ENCODE results near the gene GRM8.

GRM8 gene

DNA sequence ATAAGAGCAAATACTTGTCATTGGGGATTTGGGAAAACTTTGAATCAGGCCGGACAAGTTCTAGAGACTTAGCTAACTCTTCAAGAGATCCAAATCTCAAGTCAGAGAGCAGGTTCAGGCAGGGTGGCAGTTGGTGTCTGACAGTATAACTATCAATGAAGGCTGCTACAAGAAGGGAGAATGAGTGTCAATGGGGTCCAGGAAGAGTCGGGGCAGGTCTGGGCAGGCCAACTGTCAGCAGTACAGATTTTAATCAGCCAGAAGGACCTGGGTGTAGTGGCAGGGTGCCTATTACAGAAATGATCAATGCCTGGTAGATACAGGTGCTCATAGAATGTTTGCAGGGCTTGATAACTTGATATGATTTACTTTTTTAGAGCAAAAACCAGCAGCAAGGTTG, 751.1 kb downstream of the GRM8 start:
- no peak for DNase-seq (ENCODE audit: low spot score)

DNA sequence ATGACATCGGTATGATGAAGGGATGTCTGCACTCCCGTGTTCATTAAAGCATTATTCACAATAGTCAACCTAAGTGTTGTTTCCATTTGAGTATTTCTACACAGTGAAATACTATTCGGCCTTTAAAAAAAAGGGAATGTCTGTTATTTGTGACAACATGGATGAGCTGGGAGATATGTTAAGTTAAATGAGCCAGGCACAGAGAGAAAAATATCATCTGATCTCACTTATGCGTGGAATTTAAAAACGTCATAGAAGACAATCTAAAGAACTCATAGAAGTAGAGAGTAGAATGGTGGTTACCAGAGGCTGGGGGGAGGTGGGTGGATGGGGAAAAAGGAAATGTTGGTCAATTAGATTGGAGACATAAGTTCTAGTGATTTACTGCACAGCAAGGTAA, 753.3 kb downstream of the GRM8 start:
- DNase-seq (ENCODE audit: low spot score), result no peak

GRCh38 chr7:126495733-126496132, 757.0 kb downstream of the GRM8 start:
- no peak for DNase-seq (ENCODE audit: low spot score)

GRCh38 chr7:126495001-126495400, 757.7 kb downstream of the GRM8 start:
- no peak for DNase-seq (ENCODE audit: low spot score)

- no peak for DNase-seq (ENCODE audit: low spot score)
Measured at GRCh38 chr7:126493801-126494200, 758.9 kb downstream of the GRM8 start.

- no peak for DNase-seq (ENCODE audit: low spot score)
Measured at GRCh38 chr7:126489874-126490273, 762.9 kb downstream of the GRM8 start.

DNA sequence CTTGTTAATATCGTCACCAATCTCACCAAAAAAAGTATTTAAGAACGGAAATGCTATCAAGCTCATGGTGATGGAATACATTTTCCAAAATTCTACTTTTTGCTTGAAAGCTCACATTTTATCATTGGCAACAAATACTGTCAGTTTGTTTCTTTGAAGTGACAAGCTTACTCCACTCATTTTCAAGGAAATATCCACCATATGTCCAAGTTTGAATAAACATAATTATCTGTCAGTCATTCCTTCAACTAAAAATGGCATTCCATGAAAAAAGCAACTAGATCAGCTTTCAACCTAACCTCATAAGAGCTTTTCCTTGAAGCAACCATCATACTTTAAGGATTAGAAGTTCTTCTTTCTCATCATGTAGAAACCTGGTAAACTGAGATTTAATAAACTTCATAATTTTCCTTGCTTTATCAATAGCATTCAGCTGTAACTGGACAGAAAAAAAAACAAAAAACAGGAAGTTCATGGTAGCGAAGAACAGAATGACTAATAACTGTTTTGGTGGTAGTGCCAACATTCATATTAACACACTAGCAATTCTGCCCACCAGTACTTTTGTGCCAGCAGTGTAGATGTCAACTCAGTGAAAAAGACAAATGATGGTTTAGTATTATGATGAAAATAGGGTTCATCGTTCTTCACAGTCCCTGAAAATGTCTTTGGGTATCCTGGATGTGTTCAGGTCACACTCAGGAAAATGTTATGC, 764.9 kb downstream of the GRM8 start:
- no peak for DNase-seq (ENCODE audit: low spot score)

GRCh38 chr7:126486806-126487205, 765.9 kb downstream of the GRM8 start:
- no peak for DNase-seq (ENCODE audit: low spot score)

- DNase-seq (ENCODE audit: low spot score), result no peak
Measured at GRCh38 chr7:126485791-126486190, 767.0 kb downstream of the GRM8 start.

DNA sequence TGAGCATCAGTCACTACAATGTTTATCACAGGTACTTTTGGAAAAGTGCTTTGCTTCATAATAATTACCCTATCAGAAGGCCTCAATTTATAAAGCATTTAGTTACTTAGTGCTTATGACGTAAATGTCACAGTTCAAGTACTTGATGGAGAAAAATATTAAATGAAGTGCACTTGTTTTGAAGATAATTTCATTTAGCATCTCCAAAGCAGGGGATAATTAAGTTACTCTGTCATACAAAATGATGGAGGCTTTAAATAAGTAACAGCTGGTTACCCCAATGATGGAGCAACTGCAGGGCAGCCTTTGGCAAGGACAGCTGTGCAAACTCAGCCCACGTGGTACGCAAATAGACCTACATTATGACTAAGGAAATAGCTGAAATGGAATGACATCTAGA, 768.8 kb downstream of the GRM8 start:
- DNase-seq (ENCODE audit: low spot score), result no peak

GRCh38 chr7:126472825-126473224, 779.9 kb downstream of the GRM8 start:
- DNase-seq (ENCODE audit: low spot score), result no peak

GRCh38 chr7:126462405-126462804, 790.3 kb downstream of the GRM8 start:
- no peak for DNase-seq (ENCODE audit: low spot score)

DNA sequence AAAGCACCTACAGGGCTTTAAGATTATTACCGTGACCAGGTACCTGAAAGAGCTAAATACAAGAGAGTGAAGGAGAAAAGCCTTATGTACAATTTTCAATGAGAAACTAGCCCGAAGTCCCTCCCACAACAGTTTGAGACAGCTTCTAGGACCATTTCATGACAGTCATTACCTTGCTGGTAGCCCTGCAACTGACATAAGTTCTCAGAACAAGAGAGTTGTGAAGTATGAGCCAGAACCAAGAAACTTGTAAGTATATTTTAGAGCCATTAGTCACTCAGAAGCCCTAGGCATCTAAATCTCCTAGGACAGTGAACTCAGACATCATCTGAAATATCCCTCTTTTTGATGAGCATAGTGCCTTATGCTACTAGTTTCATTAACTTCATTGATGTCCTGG, 792.1 kb downstream of the GRM8 start:
- no peak for DNase-seq (ENCODE audit: low spot score)

- DNase-seq (ENCODE audit: low spot score), result no peak
Measured at GRCh38 chr7:126453104-126453503, 799.6 kb downstream of the GRM8 start.

DNA sequence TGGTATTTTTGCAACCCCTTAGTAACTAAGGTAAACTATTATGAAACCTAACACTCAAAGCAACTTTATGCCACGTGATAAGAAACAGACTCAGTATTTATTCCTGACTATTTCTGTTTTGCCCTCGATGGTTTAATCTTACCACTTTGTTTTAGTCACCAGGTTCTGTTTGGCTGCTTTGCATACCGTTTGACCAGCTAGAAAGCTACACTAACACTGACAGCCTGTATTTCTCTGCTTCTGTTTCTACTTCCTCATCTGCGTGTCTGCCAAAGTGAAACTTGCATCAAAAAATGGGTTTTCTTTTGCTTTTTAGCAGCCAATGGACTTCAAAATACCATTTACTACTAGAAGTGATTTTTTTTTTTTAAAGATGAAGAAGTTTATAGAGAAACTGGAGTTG, 802.5 kb downstream of the GRM8 start:
- DNase-seq (ENCODE audit: low spot score), result no peak

DNA sequence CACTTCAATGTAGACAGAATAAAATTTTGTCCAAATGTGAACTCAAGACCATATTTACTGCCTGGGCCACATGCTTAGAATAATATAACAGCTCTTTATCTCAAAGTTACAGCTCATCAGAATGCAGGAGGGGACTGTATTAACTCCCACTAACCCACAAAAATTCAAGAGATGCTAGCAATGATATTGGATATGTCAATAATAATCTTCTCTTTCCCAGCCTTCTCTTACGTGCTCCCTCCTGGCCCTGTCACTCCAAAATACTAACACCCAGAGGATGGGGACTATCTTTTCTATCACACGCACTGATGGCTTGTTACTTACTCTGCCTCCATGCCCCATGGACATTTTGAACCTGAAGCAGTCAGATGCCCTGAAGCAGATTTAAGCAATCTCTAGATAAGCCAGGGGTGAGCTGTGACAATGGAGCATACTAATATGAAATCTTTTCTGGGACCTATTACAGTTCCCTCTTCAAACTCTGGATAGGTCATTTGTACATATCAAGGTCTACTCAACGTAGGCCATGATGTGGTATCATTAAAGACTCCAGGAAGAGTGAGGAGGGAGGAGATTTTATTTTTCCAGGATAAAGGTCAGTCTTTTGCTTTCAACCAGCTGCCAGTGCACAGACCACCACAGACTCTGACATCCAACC, 803.0 kb downstream of the GRM8 start:
- DNase-seq (ENCODE audit: low spot score), result no peak

DNA sequence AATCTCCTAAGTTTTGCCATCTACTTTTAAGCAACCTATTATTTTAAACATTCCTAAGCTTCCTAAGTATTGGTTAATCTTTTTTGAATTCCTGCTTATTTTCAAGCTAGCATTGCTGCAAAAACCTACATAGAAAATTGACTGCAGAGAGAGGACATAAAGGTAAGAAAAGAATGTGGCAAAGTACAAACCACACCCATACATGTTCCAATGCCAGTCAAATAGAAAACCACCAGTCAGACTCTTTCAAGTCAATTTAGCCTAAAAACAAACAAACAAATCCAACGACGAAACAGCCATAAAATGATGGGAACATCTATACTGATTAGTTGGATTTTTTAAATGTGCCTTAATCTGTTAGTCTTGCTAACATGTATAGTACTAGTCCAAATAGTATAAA, 804.8 kb downstream of the GRM8 start:
- no peak for DNase-seq (ENCODE audit: low spot score)

- DNase-seq (ENCODE audit: low spot score), result no peak
Measured at GRCh38 chr7:126445991-126446390, 806.8 kb downstream of the GRM8 start.

GRCh38 chr7:126443951-126444350, 808.8 kb downstream of the GRM8 start:
- no peak for DNase-seq (ENCODE audit: low spot score)

DNA sequence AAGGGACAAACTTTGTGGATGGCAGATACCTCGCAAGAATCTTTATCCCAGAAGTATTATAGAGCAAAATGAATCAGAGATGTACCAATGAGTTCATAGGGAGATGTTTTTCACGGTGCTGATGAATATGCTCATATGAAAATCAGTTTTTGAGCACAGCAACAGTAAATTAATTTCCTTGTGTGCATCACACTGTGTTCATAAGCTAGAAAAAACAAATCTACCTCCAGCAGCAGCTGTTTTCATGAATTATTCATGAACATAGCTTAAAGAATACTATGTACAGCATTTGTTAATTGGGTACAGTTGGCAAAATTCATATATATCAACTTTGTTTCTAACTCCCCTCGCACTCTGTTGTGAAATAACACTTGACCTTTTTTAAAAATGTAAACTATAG, 809.8 kb downstream of the GRM8 start:
- no peak for DNase-seq (ENCODE audit: low spot score)

DNA sequence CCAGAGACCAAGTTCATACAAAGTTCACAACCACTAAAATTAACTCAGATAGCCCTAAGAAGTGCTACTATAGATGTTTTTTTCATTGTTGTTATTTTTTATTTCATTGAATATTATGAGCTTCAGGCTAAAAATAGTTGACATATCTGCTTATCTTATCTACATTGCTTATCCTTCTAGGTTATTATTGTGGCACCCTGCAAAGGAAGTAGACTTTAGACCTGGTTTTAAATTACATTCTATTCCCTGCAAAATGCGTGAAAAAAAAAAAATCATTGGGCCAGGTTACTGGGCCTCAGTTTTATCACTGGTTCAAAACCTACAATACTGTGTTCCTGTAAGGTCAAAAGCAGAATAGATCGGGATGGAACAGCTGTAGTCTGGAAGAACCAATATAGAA, 811.0 kb downstream of the GRM8 start:
- DNase-seq (ENCODE audit: low spot score), result no peak

DNA sequence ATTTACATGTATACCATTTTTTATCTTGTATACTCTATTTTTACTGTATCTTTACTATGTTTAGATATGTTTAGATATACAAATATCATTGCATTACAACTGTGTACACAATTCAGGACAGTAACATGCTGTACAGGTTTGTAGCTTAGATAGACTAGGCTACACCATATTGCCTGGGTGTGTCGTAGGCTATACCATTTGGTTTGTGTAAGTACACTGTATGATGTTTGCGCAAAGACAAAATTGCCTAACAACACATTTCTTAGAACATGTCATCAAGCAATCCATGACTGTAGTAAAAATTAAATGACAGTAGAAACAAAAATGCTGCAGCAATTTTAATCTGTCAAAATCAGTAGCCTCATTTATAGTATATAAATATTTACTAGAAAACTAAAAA, 812.2 kb downstream of the GRM8 start:
- DNase-seq (ENCODE audit: low spot score), result no peak

DNA sequence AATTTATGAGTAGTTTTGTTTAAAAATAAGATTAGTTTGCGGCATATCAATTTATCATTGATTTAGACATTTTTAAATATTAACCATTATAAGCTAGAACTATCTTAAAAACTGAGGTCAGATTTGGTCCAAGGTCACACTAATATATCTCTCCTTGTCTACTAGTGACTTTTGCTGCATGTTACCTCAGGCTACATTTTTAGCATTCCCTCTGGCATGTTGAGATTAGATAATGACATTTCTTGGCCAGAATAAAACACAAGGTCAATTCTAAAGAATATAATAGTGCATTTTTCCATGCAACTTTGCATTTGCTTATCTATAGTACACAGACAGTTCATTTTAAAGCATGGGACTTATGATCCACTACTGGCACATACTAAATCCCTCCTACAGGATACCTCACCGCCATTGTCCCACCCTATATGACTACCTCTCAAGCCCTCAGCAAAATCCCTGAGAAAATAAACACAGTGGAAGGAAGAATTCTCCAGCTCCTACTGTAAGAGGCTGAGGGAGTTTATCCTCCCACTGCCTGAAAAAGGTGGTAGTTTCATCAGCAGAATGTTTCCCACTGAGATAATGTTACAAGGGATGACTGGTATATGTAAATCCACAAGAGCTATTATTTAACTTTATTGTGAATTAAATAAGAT, 816.4 kb downstream of the GRM8 start:
- no peak for DNase-seq (ENCODE audit: low spot score)

DNA sequence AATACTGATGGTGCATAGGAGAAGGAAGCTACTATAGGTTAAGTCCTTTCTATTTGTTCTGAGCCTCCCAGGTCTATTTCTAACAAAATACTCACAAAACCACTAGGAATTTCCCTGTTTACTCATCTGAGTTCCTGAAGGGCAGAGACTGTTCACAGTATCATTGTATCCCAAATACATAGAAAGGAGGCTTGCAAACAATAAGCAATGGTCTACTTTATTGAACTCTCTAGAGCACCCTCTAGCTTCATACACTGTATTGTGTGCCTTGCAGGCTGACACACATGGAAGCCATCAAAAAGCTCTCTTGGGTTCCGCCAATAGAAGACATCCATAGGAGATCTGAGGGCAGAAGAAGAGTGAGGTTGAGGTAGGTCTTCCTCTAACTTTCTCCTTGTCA, 826.1 kb downstream of the GRM8 start:
- no peak for DNase-seq (ENCODE audit: low spot score)
